Measurements from ENCODE around the gene LAMB4.

The LAMB4 gene

GRCh38 chr7:108120196-108120595, 10.0 kb downstream of the LAMB4 start:
- Histone ChIP-seq H3K9me3 (no peaks in the 10 kb centered on the region), H3K27me3 (no peaks in the 10 kb centered on the region), H3K4me1 (peaks cover 3% of the 10 kb centered on the region; the same call in 1 of the 2 replicates), H3K4me3 (ENCODE audit: low read depth, low read length) (no peak overlapping the region), H3K36me3 (no peaks in the 10 kb centered on the region)
- no peak for DNase-seq
- TF ChIP-seq CTCF (IDR thresholded peaks at IDR 0.05; ENCODE audit: low read depth, low read length) = no peak

DNA sequence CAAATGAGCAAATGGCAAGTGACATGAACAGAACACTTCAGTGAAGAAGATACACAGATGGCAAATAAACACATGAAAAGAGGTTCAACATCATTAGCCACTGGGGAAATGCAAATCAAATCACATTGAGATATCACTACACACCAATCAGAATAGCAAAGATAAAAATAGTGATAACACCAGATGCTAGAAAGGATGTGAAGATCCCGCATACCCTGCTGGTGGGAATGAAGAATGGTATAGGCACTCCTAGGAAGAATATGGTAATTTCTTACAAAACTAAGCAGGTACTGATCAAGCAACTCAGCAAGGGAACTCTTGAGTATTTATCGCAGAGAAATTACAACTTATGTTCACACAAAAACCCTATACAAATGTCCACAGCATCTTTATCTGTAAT, 11.2 kb downstream of the LAMB4 start:
- peak; percentile 31 for TF ChIP-seq CTCF (IDR thresholded peaks at IDR 0.05; ENCODE audit: low read depth, low read length)
- no peaks in the 10 kb centered on the region for H3K36me3 ChIP-seq

GRCh38 chr7:108114117-108114841, 15.9 kb downstream of the LAMB4 start:
- TF ChIP-seq CTCF (IDR thresholded peaks at IDR 0.05; ENCODE audit: low read depth, low read length) = peak; percentile 85
- Histone ChIP-seq H3K36me3 (no peaks in the 10 kb centered on the region), H3K9me3 (no peaks in the 10 kb centered on the region), H3K27me3 (no peaks in the 10 kb centered on the region), H3K4me3 (ENCODE audit: low read depth, low read length) (no peak overlapping the region), H3K4me1 (peaks cover 2% of the 10 kb centered on the region; the same call in 1 of the 2 replicates)
- peak; percentile 36 for DNase-seq

More for the DNA sequence above, 11.2 kb downstream of the LAMB4 start:
- DNase-seq = no peak
- H3K9me3 ChIP-seq = no peaks in the 10 kb centered on the region
- H3K4me1 ChIP-seq = peaks cover 3% of the 10 kb centered on the region; the same call in 1 of the 2 replicates
- no peaks in the 10 kb centered on the region for H3K27me3 ChIP-seq
- no peak overlapping the region for H3K4me3 ChIP-seq (ENCODE audit: low read depth, low read length)

- Histone ChIP-seq H3K4me1 (no peaks in the 10 kb centered on the region; the same call in 1 of the 2 replicates), H3K9me3 (no peaks in the 10 kb centered on the region), H3K36me3 (no peaks in the 10 kb centered on the region), H3K27me3 (no peaks in the 10 kb centered on the region), H3K4me3 (ENCODE audit: low read depth, low read length) (no peak overlapping the region)
- no peak for TF ChIP-seq CTCF (IDR thresholded peaks at IDR 0.05; ENCODE audit: low read depth, low read length)
- no peak for DNase-seq
Observed at GRCh38 chr7:108112683-108113082, 17.5 kb downstream of the LAMB4 start.

DNA sequence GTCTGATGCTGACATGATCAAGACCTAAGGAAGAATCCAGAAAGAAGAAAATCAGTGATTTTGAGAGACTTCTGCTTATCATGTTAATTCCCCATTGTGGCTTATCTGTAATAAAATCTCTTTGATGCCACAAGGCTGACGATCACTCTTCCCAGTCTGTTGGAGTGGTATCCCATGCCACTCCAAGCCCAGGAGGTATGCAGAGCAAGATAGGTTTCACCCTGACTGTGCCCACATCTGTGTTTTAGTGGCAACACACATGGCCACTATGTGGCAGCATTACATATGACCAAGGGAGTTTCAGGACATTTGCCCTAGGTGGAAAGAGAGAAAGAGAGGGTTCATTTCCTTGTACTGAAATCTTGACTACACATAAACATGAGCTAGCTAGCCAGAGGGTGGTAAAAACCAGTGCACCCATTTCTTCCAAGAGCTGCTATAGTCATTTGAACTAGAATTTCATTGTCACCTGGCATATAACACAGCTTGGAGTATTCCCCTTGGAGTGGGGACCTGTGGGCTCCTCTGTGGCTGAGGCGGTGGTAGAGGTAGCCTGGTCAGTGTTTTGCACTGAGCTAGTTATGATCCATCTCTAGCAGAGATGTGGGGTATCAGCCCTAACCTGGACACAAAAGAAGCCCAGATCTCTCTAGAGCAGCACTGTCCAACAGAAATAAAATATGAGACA, 20.8 kb downstream of the LAMB4 start:
- peak; percentile 73 for TF ChIP-seq CTCF (IDR thresholded peaks at IDR 0.05; ENCODE audit: low read depth, low read length)
- Histone ChIP-seq H3K4me1 (no peaks in the 10 kb centered on the region; the same call in 1 of the 2 replicates), H3K27me3 (no peaks in the 10 kb centered on the region), H3K9me3 (no peaks in the 10 kb centered on the region), H3K36me3 (no peaks in the 10 kb centered on the region), H3K4me3 (ENCODE audit: low read depth, low read length) (no peak overlapping the region)
- peak; percentile 28 for DNase-seq

GRCh38 chr7:108108131-108108530, 22.0 kb downstream of the LAMB4 start:
- no peak for TF ChIP-seq CTCF (IDR thresholded peaks at IDR 0.05; ENCODE audit: low read depth, low read length)
- Histone ChIP-seq H3K9me3 (no peaks in the 10 kb centered on the region), H3K36me3 (no peaks in the 10 kb centered on the region), H3K4me3 (ENCODE audit: low read depth, low read length) (no peak overlapping the region), H3K4me1 (no peaks in the 10 kb centered on the region; the same call in 1 of the 2 replicates), H3K27me3 (no peaks in the 10 kb centered on the region)
- no peak for DNase-seq
